B cell (primary cell): ENCODE results near the gene FBXL20. TPM values are rescaled to one million over a fixed set of nuclear protein-coding genes. Genes with fewer than 3 reads are reported as not detected.

Experiments used
- ATAC-seq: fragments of 200-7000 bp; cut with Tn5 transposase; one replicate; pipeline ENCODE4 v1.10.0; 2021; ENCODE audit warnings: low read depth, mild to moderate bottlenecking, moderate number of reproducible peaks, moderate library complexity
- CTCF ChIA-PET: fragments of 350-600 bp; sonication (Branson Sonifier 250); formaldehyde crosslinking; loops from one replicate; lab custom pipeline; 2021; ENCODE audit warnings: antibody characterized with exemption, inconsistent platforms; lab: Charles Lee
- POLR2A ChIA-PET: fragments of 350-600 bp; sonication (Branson Sonifier 250); formaldehyde crosslinking; loops from one replicate; lab custom pipeline; 2021; ENCODE audit warnings: antibody characterized with exemption; lab: Charles Lee
- DNase-seq: peaks from one replicate; pipeline ENCODE4 v3.0.0; 2013
- H2AFZ ChIP-seq: 2 replicates; pipeline ENCODE4 v1.6.1; 2012; ENCODE audit warnings: mild to moderate bottlenecking, low read depth, low read length; ENCODE audit not compliant: insufficient read depth, poor library complexity, severe bottlenecking
- H3K27ac ChIP-seq, 2 donors: 1 replicate in 1 of 2; 2 replicates in 1 of 2; pipeline ENCODE4 v1.5.1; 2012 to 2013; ENCODE audit warnings: low read length in 2 of 2, mild to moderate bottlenecking in 2 of 2, moderate library complexity in 1 of 2
- H3K27me3 ChIP-seq, 4 experiments: fragments of 200-600 bp in 1 of 4; sonication (generic) in 1 of 4; replicated peaks in 1 of 4; 1 replicate in 2 of 4; 2 replicates in 2 of 4; pipeline versions ENCODE4 v1.6.1 to v1.7.0; 2013 to 2016; ENCODE audit warnings: low read length in 3 of 4, mild to moderate bottlenecking in 2 of 4, mixed read lengths in 1 of 4, moderate library complexity in 1 of 4; ENCODE audit not compliant: insufficient read depth in 4 of 4, control insufficient read depth in 3 of 4; ENCODE audit errors: control extremely low read depth in 1 of 4
- H3K36me3 ChIP-seq, 2 experiments: replicated peaks in 1 of 2; 1 replicate in 1 of 2; 2 replicates in 1 of 2; pipeline versions ENCODE4 v1.6.1 to v1.7.1; 2013; ENCODE audit warnings: low read length in 1 of 2; ENCODE audit not compliant: insufficient read depth in 2 of 2, control insufficient read depth in 1 of 2; ENCODE audit errors: control extremely low read depth in 1 of 2, extremely low read depth in 1 of 2
- H3K4me1 ChIP-seq, 2 donors: fragments of 200-600 bp in 1 of 2; sonication (generic) in 1 of 2; 1 replicate in 1 of 2; 2 replicates in 1 of 2; pipeline versions ENCODE4 v1.5.1 to v1.6.1; 2013 to 2017; ENCODE audit warnings: low read length in 2 of 2; ENCODE audit not compliant: control insufficient read depth in 2 of 2, insufficient read depth in 2 of 2
- H3K4me2 ChIP-seq: replicated peaks from 2 replicates; pipeline ENCODE3; 2012; ENCODE audit warnings: mild to moderate bottlenecking, low read depth, low read length; ENCODE audit not compliant: poor library complexity, severe bottlenecking
- H3K4me3 ChIP-seq, 5 experiments: fragments of 200-600 bp in 1 of 5; sonication (generic) in 1 of 5; 1 replicate in 3 of 5; 2 replicates in 2 of 5; pipeline versions ENCODE4 v1.5.1 to v1.7.0; 2011 to 2016; ENCODE audit warnings: low read length in 4 of 5, mild to moderate bottlenecking in 4 of 5, low read depth in 2 of 5, control low read depth in 1 of 5, moderate library complexity in 1 of 5; ENCODE audit not compliant: insufficient read depth in 1 of 5; ENCODE audit errors: control extremely low read depth in 1 of 5, extremely low read depth in 1 of 5
- H3K79me2 ChIP-seq: fragments of 200-600 bp; sonication (generic); one replicate; pipeline ENCODE4 v1.6.0; 2016; ENCODE audit warnings: low read length; ENCODE audit not compliant: control insufficient read depth, insufficient read depth
- H3K9ac ChIP-seq: fragments of 200-600 bp; sonication (generic); 2 replicates; pipeline ENCODE4 v1.6.1; 2017; ENCODE audit warnings: mild to moderate bottlenecking, low read length, moderate library complexity
- H3K9me3 ChIP-seq, 3 donors: one replicate each; pipeline versions ENCODE4 v1.6.1 to v1.7.1; 2013; ENCODE audit warnings: low read length in 2 of 3; ENCODE audit not compliant: control insufficient read depth in 2 of 3, insufficient read depth in 1 of 3; ENCODE audit errors: control extremely low read depth in 1 of 3
- H4K20me1 ChIP-seq: 2 replicates; pipeline ENCODE4 v1.6.0; 2012; ENCODE audit warnings: mild to moderate bottlenecking, low read length; ENCODE audit not compliant: insufficient read depth, control insufficient read depth, poor library complexity, severe bottlenecking
- H3K27ac Mint-ChIP-seq: one replicate; pipeline ENCODE4 v1.8.0; 2021; ENCODE audit warnings: mixed read lengths
- H3K27me3 Mint-ChIP-seq: one replicate; pipeline ENCODE4 v1.8.0; 2021; ENCODE audit warnings: mixed read lengths
- H3K4me1 Mint-ChIP-seq: one replicate; pipeline ENCODE4 v1.8.0; 2021; ENCODE audit warnings: mixed read lengths
- H3K4me3 Mint-ChIP-seq: one replicate; pipeline ENCODE4 v1.8.0; 2021; ENCODE audit warnings: mixed read lengths
- H3K9me3 Mint-ChIP-seq: one replicate; pipeline ENCODE4 v1.8.0; 2022; ENCODE audit warnings: mixed read lengths; ENCODE audit not compliant: insufficient read depth
- EZH2 ChIP-seq: IDR thresholded peaks from 2 replicates; pipeline ENCODE4 v1.6.1; 2012; ENCODE audit warnings: borderline replicate concordance, low read depth, mild to moderate bottlenecking, moderate library complexity, low read length; ENCODE audit not compliant: insufficient read depth, poor library complexity, severe bottlenecking
- WGBS: methylation state at CpG from one replicate; pipeline ENCODE4 v1.1.5; 2013; ENCODE audit warnings: missing lambda C conversion rate; ENCODE audit not compliant: insufficient coverage; 5-methylcytosine and 5-hydroxymethylcytosine counted together
- intact Hi-C: fragments of 100-400 bp; cut with micrococcal nuclease; formaldehyde crosslinking; loops from one replicate; pipeline ENCODE4 v1.10.0; 2022
- polyA plus RNA-seq: library from polyadenylated mRNA; depleted of rRNA; stranded (reverse); fragments of >200 nt; gene quantifications from 2 replicates; pipeline ENCODE4 v1.2.3, GENCODE V29; 2012
- total RNA-seq, 2 donors: library from RNA; stranded (reverse); fragments of 120-200 nt in 1 of 2; gene quantifications; 1 replicate in 1 of 2; 2 replicates in 1 of 2; pipeline versions ENCODE4 v1.2.3 to v1.2.4, GENCODE V29; 2013 to 2022
- TF ChIP-seq, protein P1 (sequence below): fragments of 200-600 bp; IDR thresholded peaks from one replicate; pipeline ENCODE4 v1.8.0; 2022; ENCODE audit warnings: antibody characterized with exemption, mild to moderate bottlenecking

The FBXL20 gene
- total and polyA plus RNA-seq, 2 donors (not counting 1 experiment from before 2014, with no cell fraction given) = 6.1 to 36.2 TPM

DNA sequence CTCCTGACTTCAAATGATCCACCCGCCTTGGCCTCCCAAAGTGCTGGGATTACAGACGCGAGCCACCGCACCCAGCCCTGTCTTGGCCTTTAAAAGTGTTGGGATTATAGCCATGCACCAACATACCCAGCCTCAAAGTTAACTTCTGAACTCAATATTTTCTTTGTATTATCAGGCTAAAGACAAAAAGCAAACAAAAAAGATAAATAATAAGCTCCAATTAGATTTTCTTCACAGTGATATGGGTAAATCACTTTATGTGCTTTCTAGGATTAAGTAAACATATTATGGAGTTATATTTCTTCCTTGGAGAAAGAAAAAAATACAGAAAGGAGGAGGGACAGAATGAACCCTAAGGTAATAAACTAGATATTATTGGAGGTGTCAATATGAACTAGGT is 74.3 kb downstream of the FBXL20 start:
- H3K4me3 ChIP-seq = no peak overlapping the region
- no peak overlapping the region for H3K27ac ChIP-seq
- intact Hi-C loops = no loop called here
- no peak overlapping the region for H3K9ac ChIP-seq
- H3K9me3 Mint-ChIP-seq = no peaks in the 10 kb centered on the region
- peaks cover 5% of the 10 kb centered on the region for H3K79me2 ChIP-seq
- WGBS = 87% methylated on average over 4 of the region's 4 CpGs
- CTCF ChIA-PET = interaction anchor here (0.7 kb wide), 1 partner anchor 132 kb away, joined by 3 read pairs; no protein-coding TSS in a partner anchor
- no peak overlapping the region for H2AFZ ChIP-seq
- no peaks in the 10 kb centered on the region for H3K27me3 ChIP-seq
- peaks cover 0 to 6% of the 10 kb centered on the region in 2 donors for H3K4me1 ChIP-seq
- no peaks in the 10 kb centered on the region for H4K20me1 ChIP-seq
- no peak overlapping the region for H3K27ac Mint-ChIP-seq
- H3K27me3 Mint-ChIP-seq = no peaks in the 10 kb centered on the region
- H3K4me3 Mint-ChIP-seq = no peak overlapping the region
- no peak for ATAC-seq
- H3K4me1 Mint-ChIP-seq = peaks cover 21% of the 10 kb centered on the region
- POLR2A ChIA-PET = no interaction called here
- TF ChIP-seq EZH2 = no peak
- TF ChIP-seq, protein P1, sequence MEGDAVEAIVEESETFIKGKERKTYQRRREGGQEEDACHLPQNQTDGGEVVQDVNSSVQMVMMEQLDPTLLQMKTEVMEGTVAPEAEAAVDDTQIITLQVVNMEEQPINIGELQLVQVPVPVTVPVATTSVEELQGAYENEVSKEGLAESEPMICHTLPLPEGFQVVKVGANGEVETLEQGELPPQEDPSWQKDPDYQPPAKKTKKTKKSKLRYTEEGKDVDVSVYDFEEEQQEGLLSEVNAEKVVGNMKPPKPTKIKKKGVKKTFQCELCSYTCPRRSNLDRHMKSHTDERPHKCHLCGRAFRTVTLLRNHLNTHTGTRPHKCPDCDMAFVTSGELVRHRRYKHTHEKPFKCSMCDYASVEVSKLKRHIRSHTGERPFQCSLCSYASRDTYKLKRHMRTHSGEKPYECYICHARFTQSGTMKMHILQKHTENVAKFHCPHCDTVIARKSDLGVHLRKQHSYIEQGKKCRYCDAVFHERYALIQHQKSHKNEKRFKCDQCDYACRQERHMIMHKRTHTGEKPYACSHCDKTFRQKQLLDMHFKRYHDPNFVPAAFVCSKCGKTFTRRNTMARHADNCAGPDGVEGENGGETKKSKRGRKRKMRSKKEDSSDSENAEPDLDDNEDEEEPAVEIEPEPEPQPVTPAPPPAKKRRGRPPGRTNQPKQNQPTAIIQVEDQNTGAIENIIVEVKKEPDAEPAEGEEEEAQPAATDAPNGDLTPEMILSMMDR = no peak
- H3K36me3 ChIP-seq = no peaks in the 10 kb centered on the region
- no peaks in the 10 kb centered on the region for H3K9me3 ChIP-seq
- H3K4me2 ChIP-seq = no peak overlapping the region
- DNase-seq = no peak

DNA sequence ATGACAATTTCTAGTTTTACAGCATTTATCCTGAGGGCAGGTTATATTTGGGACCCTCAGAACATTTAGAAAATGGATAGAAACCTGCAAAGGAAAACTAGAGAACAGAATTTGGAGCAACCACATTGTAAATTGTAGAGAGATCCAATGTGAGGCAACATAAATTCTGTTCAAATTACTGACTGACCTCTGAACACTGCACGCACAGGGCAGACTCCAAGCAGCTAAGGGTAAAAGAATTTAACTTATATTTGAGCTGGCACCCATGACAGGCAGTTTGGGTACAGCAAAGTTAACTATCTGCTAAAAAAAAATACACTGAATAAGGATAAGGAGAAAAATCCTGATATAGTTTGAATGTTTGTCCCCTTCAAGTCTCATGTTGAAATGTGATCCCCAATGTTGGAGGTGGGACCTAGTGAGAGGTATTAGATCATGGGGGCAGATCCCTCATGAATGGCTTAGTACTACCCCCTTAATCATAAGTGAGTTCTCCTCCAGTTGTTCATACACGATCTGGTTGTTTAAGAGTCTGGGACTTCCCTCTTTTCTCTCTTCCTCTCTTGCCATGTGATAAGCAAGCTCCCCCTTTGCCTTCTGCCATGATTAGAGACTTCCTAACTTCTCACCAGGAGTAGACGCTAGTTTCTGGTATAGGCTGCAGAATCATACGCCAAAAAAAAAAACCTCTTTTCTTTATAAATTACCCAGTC is 75.7 kb downstream of the FBXL20 start:
- no peaks in the 10 kb centered on the region for H3K9me3 ChIP-seq
- no peak overlapping the region for H3K4me2 ChIP-seq
- no peaks in the 10 kb centered on the region for H3K27me3 ChIP-seq
- 10% methylated on average over 2 of the region's 4 CpGs for WGBS
- ATAC-seq (no peak), DNase-seq (peak; percentile 19)
- peak overlapping the region; percentile 16 for H3K27ac Mint-ChIP-seq
- H4K20me1 ChIP-seq = no peaks in the 10 kb centered on the region
- CTCF ChIA-PET = no interaction called here
- H3K9me3 Mint-ChIP-seq = no peaks in the 10 kb centered on the region
- TF ChIP-seq, protein P1 = no peak
- TF ChIP-seq EZH2 = no peak
- no peak overlapping the region for H2AFZ ChIP-seq
- no peak overlapping the region for H3K27ac ChIP-seq
- intact Hi-C loops = no loop called here
- H3K4me3 ChIP-seq = no peak overlapping the region
- no peaks in the 10 kb centered on the region for H3K27me3 Mint-ChIP-seq
- no peaks in the 10 kb centered on the region for H3K36me3 ChIP-seq
- H3K79me2 ChIP-seq = peaks cover 9% of the 10 kb centered on the region
- no peak overlapping the region for H3K4me3 Mint-ChIP-seq
- POLR2A ChIA-PET = no interaction called here
- H3K4me1 ChIP-seq = peaks cover 0 to 6% of the 10 kb centered on the region in 2 donors
- H3K9ac ChIP-seq = no peak overlapping the region
- H3K4me1 Mint-ChIP-seq = peaks cover 18% of the 10 kb centered on the region
